Peyer's patch (tissue), 4 donors: ENCODE results near the gene HTR4.

Experiments used
- POLR2A ChIP-seq, 2 donors: fragments of 450-650 bp; IDR thresholded peaks; one replicate each; pipeline ENCODE4 v1.5.1; 2017; ENCODE audit warnings: antibody characterized with exemption in 2 of 2, mild to moderate bottlenecking in 2 of 2, moderate library complexity in 2 of 2
- TF ChIP-seq, protein P1 (sequence below), 6 experiments: fragments of 450-650 bp in 4 of 6; fragments of 200-600 bp in 2 of 6; sonication (generic) in 1 of 6; IDR thresholded peaks; one replicate each; pipeline ENCODE4 v1.5.1; 2017 to 2019; ENCODE audit warnings: antibody characterized with exemption in 6 of 6, mild to moderate bottlenecking in 3 of 6, moderate library complexity in 1 of 6

DNA sequence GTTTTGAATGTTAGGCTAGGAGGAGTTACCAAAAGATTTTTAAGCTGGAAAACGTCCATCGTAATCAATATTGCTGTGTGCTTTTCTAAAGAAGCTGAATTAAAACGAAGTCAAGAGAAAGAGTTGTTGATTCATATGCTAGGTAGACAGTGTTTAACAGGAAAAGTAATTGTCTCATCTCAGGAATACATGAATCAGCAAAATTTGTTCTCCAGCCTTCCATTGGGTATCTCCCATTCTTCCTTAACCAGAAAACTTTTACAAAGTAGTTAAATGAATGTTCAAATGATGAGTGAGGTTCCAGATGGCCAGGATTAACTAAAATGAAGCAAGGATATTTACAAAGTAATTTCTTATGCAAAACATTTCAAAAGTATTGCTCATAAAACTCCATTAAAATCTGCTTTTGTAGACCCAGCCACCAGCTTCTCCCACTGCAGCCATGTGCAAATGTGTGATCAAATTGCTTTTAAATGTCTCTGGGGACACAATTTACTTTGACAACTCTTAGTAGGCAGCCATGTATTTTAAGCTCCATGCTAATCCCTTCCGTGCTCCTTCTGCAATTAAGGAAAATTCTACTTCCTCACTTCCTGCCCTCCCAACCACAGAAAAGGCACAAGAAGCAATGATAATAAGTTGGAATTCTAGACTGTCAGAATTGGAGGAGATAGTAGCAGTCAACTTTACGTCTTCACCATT, 121.2 kb downstream of the HTR4 start:
- TF ChIP-seq, protein P1, sequence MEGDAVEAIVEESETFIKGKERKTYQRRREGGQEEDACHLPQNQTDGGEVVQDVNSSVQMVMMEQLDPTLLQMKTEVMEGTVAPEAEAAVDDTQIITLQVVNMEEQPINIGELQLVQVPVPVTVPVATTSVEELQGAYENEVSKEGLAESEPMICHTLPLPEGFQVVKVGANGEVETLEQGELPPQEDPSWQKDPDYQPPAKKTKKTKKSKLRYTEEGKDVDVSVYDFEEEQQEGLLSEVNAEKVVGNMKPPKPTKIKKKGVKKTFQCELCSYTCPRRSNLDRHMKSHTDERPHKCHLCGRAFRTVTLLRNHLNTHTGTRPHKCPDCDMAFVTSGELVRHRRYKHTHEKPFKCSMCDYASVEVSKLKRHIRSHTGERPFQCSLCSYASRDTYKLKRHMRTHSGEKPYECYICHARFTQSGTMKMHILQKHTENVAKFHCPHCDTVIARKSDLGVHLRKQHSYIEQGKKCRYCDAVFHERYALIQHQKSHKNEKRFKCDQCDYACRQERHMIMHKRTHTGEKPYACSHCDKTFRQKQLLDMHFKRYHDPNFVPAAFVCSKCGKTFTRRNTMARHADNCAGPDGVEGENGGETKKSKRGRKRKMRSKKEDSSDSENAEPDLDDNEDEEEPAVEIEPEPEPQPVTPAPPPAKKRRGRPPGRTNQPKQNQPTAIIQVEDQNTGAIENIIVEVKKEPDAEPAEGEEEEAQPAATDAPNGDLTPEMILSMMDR (IDR thresholded peaks at IDR 0.05): no peak
- no peak for TF ChIP-seq POLR2A (IDR thresholded peaks at IDR 0.05)
